ENCODE data around the gene KIAA1755. TPM values are rescaled to one million over a fixed set of nuclear protein-coding genes. Genes with fewer than 3 reads are reported as not detected.

The KIAA1755 gene
- total RNA-seq, 1 experiment from 2014 or later: 0.17 TPM

DNA sequence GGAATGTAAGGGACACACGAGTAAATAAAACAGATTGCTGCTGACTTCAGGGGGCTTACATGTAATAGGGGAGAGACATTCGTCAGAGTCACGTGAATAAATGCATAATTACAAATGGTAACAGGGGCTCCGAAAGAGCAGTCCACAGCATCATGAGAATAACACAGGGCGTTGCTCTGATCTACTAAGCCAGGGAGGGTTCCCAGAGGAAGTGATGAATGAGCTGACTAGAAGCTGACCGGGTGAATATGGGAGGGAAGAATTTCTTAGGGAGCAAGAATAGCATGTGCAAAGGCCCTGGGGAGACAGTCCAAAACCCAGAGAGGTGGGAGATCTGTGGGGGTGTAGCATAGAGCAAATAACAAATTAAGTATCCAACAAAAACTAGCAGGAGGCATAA, 45.8 kb upstream of the KIAA1755 start:
- H3K4me3 Mint-ChIP-seq: no peak overlapping the region

More for the DNA sequence above, 45.8 kb upstream of the KIAA1755 start:
- Mint-ChIP-seq H3K9me3 (no peaks in the 10 kb centered on the region), H3K27me3 (ENCODE audit: low read depth) (peaks cover 3% of the 10 kb centered on the region), H3K4me1 (peaks cover 5 to 15% of the 10 kb centered on the region in 2 experiments), H3K36me3 (ENCODE audit: insufficient read depth in 1 of 3, low read depth in 3 of 3) (no peaks in the 10 kb centered on the region), H3K27ac (no peak overlapping the region)
- H2BK120ac ChIP-seq (ENCODE audit: low read depth, low read length, poor library complexity, severe bottlenecking): no peak overlapping the region
- H3K18ac ChIP-seq (ENCODE audit: insufficient read length, low read depth, low read length): no peak overlapping the region
- H3K79me2 ChIP-seq (ENCODE audit: insufficient read depth, low read length): no peaks in the 10 kb centered on the region
- WGBS (ENCODE audit: extremely low coverage, insufficient read length, low lambda C conversion rate): no CpG with 5 or more reads among the region's 6 CpGs
- no peak overlapping the region for H3K27ac ChIP-seq (ENCODE audit: insufficient read length, low read depth, low read length)
- no peak overlapping the region for H3T11ph ChIP-seq (ENCODE audit: low read length)
- H3K4me2 ChIP-seq (ENCODE audit: insufficient read depth, insufficient read length, low read length): no peak overlapping the region
- H3K23ac ChIP-seq (ENCODE audit: insufficient read length, low read depth, low read length): no peak overlapping the region
- H3K14ac ChIP-seq (ENCODE audit: insufficient read depth, low read length): no peak overlapping the region
- no peak overlapping the region for H2BK12ac ChIP-seq (ENCODE audit: insufficient read length, low read depth, low read length)
- H3K79me1 ChIP-seq (ENCODE audit: insufficient read depth, low read depth, low read length, poor library complexity, severe bottlenecking): no peaks in the 10 kb centered on the region
- no peak overlapping the region for H3K56ac ChIP-seq (ENCODE audit: insufficient read length, low read depth, low read length)
- H4K8ac ChIP-seq (replicated peaks; ENCODE audit: insufficient read length, low read depth, low read length): no peak overlapping the region
- H2BK15ac ChIP-seq (ENCODE audit: low read depth, low read length): no peak overlapping the region
- no peak overlapping the region for H3K9ac ChIP-seq (ENCODE audit: extremely low read depth, insufficient read length, low read length)
- no peaks in the 10 kb centered on the region for H3K27me3 ChIP-seq (ENCODE audit: insufficient read depth, low read length)
- no peaks in the 10 kb centered on the region for H3K23me2 ChIP-seq (ENCODE audit: insufficient read length, low read depth, low read length, poor library complexity, severe bottlenecking)
- no peak for DNase-seq
- H2BK20ac ChIP-seq (ENCODE audit: low read depth, low read length, poor library complexity, severe bottlenecking): no peak overlapping the region
- no peak overlapping the region for H4K5ac ChIP-seq (ENCODE audit: insufficient read length, low read depth, low read length)
- no peaks in the 10 kb centered on the region for H3K4me1 ChIP-seq (ENCODE audit: insufficient read depth, low read length)
- H2AFZ ChIP-seq (ENCODE audit: low read length): no peak overlapping the region
- TF ChIP-seq, protein P1, sequence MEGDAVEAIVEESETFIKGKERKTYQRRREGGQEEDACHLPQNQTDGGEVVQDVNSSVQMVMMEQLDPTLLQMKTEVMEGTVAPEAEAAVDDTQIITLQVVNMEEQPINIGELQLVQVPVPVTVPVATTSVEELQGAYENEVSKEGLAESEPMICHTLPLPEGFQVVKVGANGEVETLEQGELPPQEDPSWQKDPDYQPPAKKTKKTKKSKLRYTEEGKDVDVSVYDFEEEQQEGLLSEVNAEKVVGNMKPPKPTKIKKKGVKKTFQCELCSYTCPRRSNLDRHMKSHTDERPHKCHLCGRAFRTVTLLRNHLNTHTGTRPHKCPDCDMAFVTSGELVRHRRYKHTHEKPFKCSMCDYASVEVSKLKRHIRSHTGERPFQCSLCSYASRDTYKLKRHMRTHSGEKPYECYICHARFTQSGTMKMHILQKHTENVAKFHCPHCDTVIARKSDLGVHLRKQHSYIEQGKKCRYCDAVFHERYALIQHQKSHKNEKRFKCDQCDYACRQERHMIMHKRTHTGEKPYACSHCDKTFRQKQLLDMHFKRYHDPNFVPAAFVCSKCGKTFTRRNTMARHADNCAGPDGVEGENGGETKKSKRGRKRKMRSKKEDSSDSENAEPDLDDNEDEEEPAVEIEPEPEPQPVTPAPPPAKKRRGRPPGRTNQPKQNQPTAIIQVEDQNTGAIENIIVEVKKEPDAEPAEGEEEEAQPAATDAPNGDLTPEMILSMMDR (conservative IDR thresholded peaks at IDR 0.05): no peak
- no peak overlapping the region for H2AK5ac ChIP-seq (ENCODE audit: insufficient read length, low read length)
- no peak overlapping the region for H2BK5ac ChIP-seq (ENCODE audit: insufficient read length, low read length)
- no peak overlapping the region for H4K91ac ChIP-seq (ENCODE audit: insufficient read length, low read depth, low read length)
- H3K9me3 ChIP-seq (ENCODE audit: control insufficient read depth, low read depth, low read length): no peaks in the 10 kb centered on the region
- no peak overlapping the region for H3K4ac ChIP-seq (ENCODE audit: low read depth, low read length)
- H4K20me1 ChIP-seq (ENCODE audit: control insufficient read depth, insufficient read depth, insufficient read length): no peaks in the 10 kb centered on the region

Measured in H9 (cell line).